IPS-20b (cell line): ENCODE data around the gene TAF11L10.
"Not testable (repeated sequence)": the region's sequence is repeated elsewhere in the genome, so short reads cannot be mapped to it uniquely, and the experiment has no call there.

Experiments
- H3K27ac ChIP-seq: one replicate; pipeline ENCODE4 v1.5.1; 2013; ENCODE audit warnings: low read length
- H3K27me3 ChIP-seq: 2 replicates; pipeline ENCODE4 v1.6.1; 2013; ENCODE audit warnings: mild to moderate bottlenecking, low read length, inconsistent platforms; ENCODE audit not compliant: insufficient read depth
- H3K36me3 ChIP-seq: 2 replicates; pipeline ENCODE4 v1.6.1; 2013; ENCODE audit warnings: low read depth, mild to moderate bottlenecking, inconsistent platforms, low read length, moderate library complexity; ENCODE audit not compliant: insufficient read depth
- H3K4me1 ChIP-seq: 2 replicates; pipeline ENCODE4 v1.6.1; 2013; ENCODE audit warnings: mild to moderate bottlenecking, control low read depth, inconsistent platforms, low read length, moderate library complexity; ENCODE audit not compliant: insufficient read depth
- H3K4me3 ChIP-seq: 2 replicates; pipeline ENCODE4 v1.5.1; 2013; ENCODE audit warnings: mild to moderate bottlenecking, low read length, inconsistent platforms
- H3K9ac ChIP-seq: 2 replicates; pipeline ENCODE4 v1.6.1; 2013; ENCODE audit warnings: low read depth, mild to moderate bottlenecking, inconsistent platforms, low read length, moderate library complexity
- H3K9me3 ChIP-seq: 2 replicates; pipeline ENCODE4 v1.6.1; 2013; ENCODE audit warnings: mild to moderate bottlenecking, low read depth, low read length, inconsistent platforms; ENCODE audit not compliant: insufficient read depth

TAF11L10 gene

GRCh38 chr5:17597728-17598127 is at the start of gene TAF11L10:
TSS of gene TAF11L10 (minus strand) at chr5:17597828.
- not testable (repeated sequence) for H3K9ac ChIP-seq, H3K27me3 ChIP-seq, H3K27ac ChIP-seq, H3K4me3 ChIP-seq, H3K4me1 ChIP-seq, H3K9me3 ChIP-seq, H3K36me3 ChIP-seq

GRCh38 chr5:17634160-17634559 is 36.5 kb upstream of the TAF11L10 start, which contains the start of gene TAF11L14:
TSS of gene TAF11L14 (plus strand) at chr5:17634460.
- H3K4me3 ChIP-seq = no peak within 1 kb of the TSS
- no peaks in the 10 kb centered on the region for H3K9me3 ChIP-seq
- H3K36me3 ChIP-seq = no peaks in the 10 kb centered on the region
- no peak within 1 kb of the TSS for H3K9ac ChIP-seq
- no peaks in the 10 kb centered on the region for H3K4me1 ChIP-seq
- H3K27ac ChIP-seq = no peak within 1 kb of the TSS
- no peaks in the 10 kb centered on the region for H3K27me3 ChIP-seq

GRCh38 chr5:17631788-17632187 is 34.2 kb upstream of the TAF11L10 start, which contains the start of gene TAF11L13:
TSS of gene TAF11L13 (plus strand) at chr5:17632088.
- not testable (repeated sequence) for H3K27me3 ChIP-seq, H3K9ac ChIP-seq, H3K4me1 ChIP-seq, H3K36me3 ChIP-seq, H3K27ac ChIP-seq, H3K9me3 ChIP-seq, H3K4me3 ChIP-seq

- no peak overlapping the region for H3K9ac ChIP-seq
- no peaks in the 10 kb centered on the region for H3K36me3 ChIP-seq
- H3K9me3 ChIP-seq = no peaks in the 10 kb centered on the region
- no peaks in the 10 kb centered on the region for H3K27me3 ChIP-seq
- no peak overlapping the region for H3K27ac ChIP-seq
- H3K4me1 ChIP-seq = no peaks in the 10 kb centered on the region
- no peak overlapping the region for H3K4me3 ChIP-seq
These were observed 28.1 kb upstream of the TAF11L10 start for GRCh38 chr5:17625686-17626085.

GRCh38 chr5:17620627-17621026 is 23.0 kb upstream of the TAF11L10 start:
- Histone ChIP-seq H3K36me3 (no peaks in the 10 kb centered on the region), H3K27me3 (no peaks in the 10 kb centered on the region), H3K27ac (no peak overlapping the region), H3K9me3 (no peaks in the 10 kb centered on the region), H3K4me1 (no peaks in the 10 kb centered on the region), H3K9ac (no peak overlapping the region), H3K4me3 (no peak overlapping the region)

- Histone ChIP-seq H3K27me3 (no peaks in the 10 kb centered on the region), H3K27ac (no peak overlapping the region), H3K4me3 (no peak overlapping the region), H3K9me3 (no peaks in the 10 kb centered on the region), H3K9ac (no peak overlapping the region), H3K4me1 (no peaks in the 10 kb centered on the region), H3K36me3 (no peaks in the 10 kb centered on the region)
These were observed 21.7 kb upstream of the TAF11L10 start for GRCh38 chr5:17619354-17619753.

- no peak overlapping the region for H3K9ac ChIP-seq
- H3K4me3 ChIP-seq = no peak overlapping the region
- H3K36me3 ChIP-seq = no peaks in the 10 kb centered on the region
These were observed 17.4 kb upstream of the TAF11L10 start for GRCh38 chr5:17614872-17615605.

GRCh38 chr5:17610092-17610491 is 12.5 kb upstream of the TAF11L10 start, which contains the start of gene TAF11L12:
TSS of gene TAF11L12 (plus strand) at chr5:17610392.
- H3K4me3 ChIP-seq, H3K36me3 ChIP-seq, H3K9ac ChIP-seq, H3K4me1 ChIP-seq, H3K27me3 ChIP-seq, H3K27ac ChIP-seq, H3K9me3 ChIP-seq: not testable (repeated sequence)

More at GRCh38 chr5:17614872-17615605, 17.4 kb upstream of the TAF11L10 start:
- H3K27ac ChIP-seq = no peak overlapping the region
- H3K27me3 ChIP-seq = no peaks in the 10 kb centered on the region
- H3K9me3 ChIP-seq = no peaks in the 10 kb centered on the region
- no peaks in the 10 kb centered on the region for H3K4me1 ChIP-seq

GRCh38 chr5:17607461-17607860 is 9.8 kb upstream of the TAF11L10 start:
- not testable (repeated sequence) for H3K9ac ChIP-seq, H3K4me3 ChIP-seq, H3K27me3 ChIP-seq, H3K4me1 ChIP-seq, H3K27ac ChIP-seq, H3K9me3 ChIP-seq, H3K36me3 ChIP-seq

GRCh38 chr5:17604951-17605350 is 7.3 kb upstream of the TAF11L10 start:
- H3K9ac ChIP-seq = no peak overlapping the region
- no peaks in the 10 kb centered on the region for H3K36me3 ChIP-seq

GRCh38 chr5:17603880-17604279 is 6.3 kb upstream of the TAF11L10 start, which contains the start of gene TAF11L11:
TSS of gene TAF11L11 (plus strand) at chr5:17604183.
- not testable (repeated sequence) for H3K27ac ChIP-seq, H3K27me3 ChIP-seq, H3K36me3 ChIP-seq, H3K4me1 ChIP-seq, H3K4me3 ChIP-seq, H3K9ac ChIP-seq, H3K9me3 ChIP-seq

More at GRCh38 chr5:17604951-17605350, 7.3 kb upstream of the TAF11L10 start:
- no peaks in the 10 kb centered on the region for H3K4me1 ChIP-seq
- no peak overlapping the region for H3K27ac ChIP-seq
- H3K27me3 ChIP-seq = no peaks in the 10 kb centered on the region
- no peak overlapping the region for H3K4me3 ChIP-seq
- no peaks in the 10 kb centered on the region for H3K9me3 ChIP-seq

GRCh38 chr5:17594255-17594654 is 3.4 kb downstream of the TAF11L10 start, which contains the start of gene TAF11L9:
TSS of gene TAF11L9 (minus strand) at chr5:17594394.
- not testable (repeated sequence) for H3K27me3 ChIP-seq, H3K4me3 ChIP-seq, H3K27ac ChIP-seq, H3K9ac ChIP-seq, H3K9me3 ChIP-seq, H3K4me1 ChIP-seq, H3K36me3 ChIP-seq
